ENCODE data around the gene AP3S2. TPM values are rescaled to one million over a fixed set of nuclear protein-coding genes. Genes with fewer than 3 reads are reported as not detected.

Gene AP3S2
- total and polyA plus RNA-seq, 2 of the 13 experiments (the other 11 are each of a cell fraction or from before 2014, with no cell fraction given), result 17.6 to 44.4 TPM

- TF ChIP-seq ZBTB40 (IDR thresholded peaks at IDR 0.05) (no peak), ZBTB40 (CRISPR knock-in tag; IDR thresholded peaks at IDR 0.05) (peak; percentile 64; the same call in 1 of the 2 replicates), GFI1 (CRISPR knock-in tag; IDR thresholded peaks at IDR 0.05; ENCODE audit: borderline replicate concordance) (peak; percentile 83), ZNF780A (CRISPR knock-in tag; IDR thresholded peaks at IDR 0.05) (no peak), ZNF614 (CRISPR knock-in tag; IDR thresholded peaks at IDR 0.05; ENCODE audit: borderline replicate concordance) (0 out of 2 replicates have a peak, but pooled peaks have one; percentile 62), ZNF563 (CRISPR knock-in tag; IDR thresholded peaks at IDR 0.05) (0 out of 2 replicates have a peak, but pooled peaks have one; percentile 12), ZNF556 (CRISPR knock-in tag; IDR thresholded peaks at IDR 0.05; ENCODE audit: borderline replicate concordance) (no peak), ATF3 (CRISPR knock-in tag; IDR thresholded peaks at IDR 0.05) (no peak), ZNF143 (CRISPR knock-in tag; IDR thresholded peaks at IDR 0.05) (no peak; the same call in 1 of the 2 replicates), RERE (CRISPR knock-in tag; IDR thresholded peaks at IDR 0.05; ENCODE audit: low read depth) (peak; percentile 81), ZSCAN5A (CRISPR knock-in tag; IDR thresholded peaks at IDR 0.05; ENCODE audit: borderline replicate concordance) (peak; percentile 55; the same call in 1 of the 2 replicates), ZNF761 (CRISPR knock-in tag; conservative IDR thresholded peaks at IDR 0.05) (no peak; the same call in 1 of the 2 replicates)
Measured at GRCh38 chr15:89809093-89809786, 84.6 kb downstream of the AP3S2 start (continued).

Data from HepG2 (cell line).